Esophagus muscularis mucosa (tissue), 4 donors: ENCODE measurements around the gene ATRN.

Source experiments
- CTCF ChIP-seq, 3 experiments: fragments of 200-600 bp in 2 of 3; fragments of 450-650 bp in 1 of 3; sonication (generic) in 2 of 3; IDR thresholded peaks; one replicate each; pipeline ENCODE4 v1.5.1; 2017 to 2019; ENCODE audit warnings: antibody characterized with exemption in 3 of 3, mild to moderate bottlenecking in 2 of 3, moderate library complexity in 1 of 3
- EP300 ChIP-seq: sonication (generic); formaldehyde crosslinking; IDR thresholded peaks from one replicate; pipeline ENCODE4 v1.6.1; 2017; ENCODE audit warnings: antibody characterized with exemption
- POLR2A ChIP-seq: fragments of 450-650 bp; IDR thresholded peaks from one replicate; pipeline ENCODE4 v1.6.1; 2017; ENCODE audit warnings: antibody characterized with exemption, moderate library complexity, mild to moderate bottlenecking, low read depth

GRCh38 chr20:3658716-3659491 is 188.1 kb downstream of the ATRN start:
- TF ChIP-seq CTCF (IDR thresholded peaks at IDR 0.05) (no peak), POLR2A (no peak), EP300 (no peak)
